Retinal pigment epithelial cell (primary cell): ENCODE results near the gene PHYKPL.
A peak's percentile ranks its signal among the peaks of the same experiment; 100 is the strongest.

Source experiments
- DNase-seq: peaks from one replicate; pipeline ENCODE4 v3.0.0-alpha.2; 2010; ENCODE audit warnings: low read depth
- H3K4me3 ChIP-seq: 2 replicates; pipeline ENCODE4 v1.5.1; 2011; ENCODE audit warnings: mild to moderate bottlenecking, low read length, control low read depth, moderate library complexity
- CTCF ChIP-seq: conservative IDR thresholded peaks from 2 replicates; pipeline ENCODE4 v1.5.1; 2011; ENCODE audit warnings: low read depth, low read length, control low read depth, inconsistent platforms

PHYKPL gene

DNA sequence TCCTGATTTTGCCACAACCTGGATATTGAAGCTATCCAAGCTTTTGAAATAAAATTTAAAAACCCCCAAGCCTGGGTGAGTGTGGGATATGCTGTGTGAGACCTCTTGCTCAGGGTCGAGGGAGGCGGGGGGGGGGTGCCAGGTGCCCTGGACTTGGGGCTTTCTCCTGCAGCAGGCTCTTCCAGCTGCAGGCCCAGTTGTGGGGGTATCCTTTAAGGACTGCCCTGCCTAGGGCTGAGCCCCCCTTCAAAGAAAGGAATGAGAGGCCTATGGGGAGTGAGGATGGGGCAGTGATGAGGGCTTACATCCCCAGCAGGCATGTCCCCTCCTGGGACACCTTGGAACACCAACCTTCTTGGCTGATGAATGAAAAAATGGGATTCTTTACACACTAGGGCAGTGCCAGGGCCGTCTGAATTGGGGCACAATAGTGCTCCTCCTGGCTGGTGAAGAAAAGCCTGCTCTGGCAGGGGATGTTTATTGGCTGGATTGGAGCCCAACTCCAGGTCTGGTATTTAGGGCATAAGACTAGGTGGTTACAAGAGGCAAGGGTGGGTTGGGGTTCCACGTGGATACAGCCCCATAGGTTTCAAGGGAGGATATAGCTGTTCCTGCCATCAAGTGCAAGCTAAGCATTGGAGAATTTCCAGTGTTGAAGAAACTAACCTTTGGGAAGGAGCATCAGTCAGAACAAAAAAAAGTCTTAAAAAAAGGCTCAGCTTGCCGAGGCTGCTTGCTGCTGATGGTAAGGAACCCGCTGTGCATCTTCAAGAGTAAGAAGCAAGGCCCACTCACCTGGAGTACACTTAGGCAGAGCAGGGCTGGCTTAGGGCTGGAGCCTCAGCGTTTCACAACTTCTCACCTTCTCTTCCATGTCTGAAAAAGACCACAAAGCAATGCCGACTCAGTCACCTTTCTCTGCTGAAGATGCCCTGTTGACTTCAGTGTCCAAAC, 21.2 kb downstream of the PHYKPL start:
- no peak for DNase-seq
- no peak overlapping the region for H3K4me3 ChIP-seq
- no peak for TF ChIP-seq CTCF

GRCh38 chr5:178210686-178211085, 21.9 kb downstream of the PHYKPL start:
- no peak for TF ChIP-seq CTCF
- no peak overlapping the region for H3K4me3 ChIP-seq
- DNase-seq = no peak

DNA sequence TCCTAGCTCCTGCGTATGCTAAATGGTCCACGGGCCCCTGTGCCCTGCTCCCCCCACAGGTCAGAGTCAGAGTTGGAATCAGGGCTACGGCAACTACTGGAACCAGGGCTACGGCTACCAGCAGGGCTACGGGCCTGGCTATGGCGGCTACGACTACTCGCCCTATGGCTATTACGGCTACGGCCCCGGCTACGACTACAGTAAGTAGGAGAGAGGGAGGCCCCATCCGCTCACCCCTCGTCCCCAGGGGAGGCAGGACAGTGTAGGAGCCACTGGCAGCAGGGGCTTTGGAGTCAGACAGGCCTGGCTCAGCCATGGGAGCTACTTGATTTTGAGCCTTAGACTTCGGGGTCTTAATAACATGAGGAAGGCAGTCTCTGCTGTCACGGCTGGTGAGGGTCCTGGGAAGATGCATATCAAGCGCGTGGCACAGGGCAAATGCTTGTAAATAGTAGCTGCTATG, 22.5 kb downstream of the PHYKPL start:
- no peak for TF ChIP-seq CTCF
- no peak for DNase-seq
- no peak overlapping the region for H3K4me3 ChIP-seq

- DNase-seq = no peak
- no peak overlapping the region for H3K4me3 ChIP-seq
- no peak for TF ChIP-seq CTCF
These were observed 23.1 kb downstream of the PHYKPL start for GRCh38 chr5:178209334-178210072.

DNA sequence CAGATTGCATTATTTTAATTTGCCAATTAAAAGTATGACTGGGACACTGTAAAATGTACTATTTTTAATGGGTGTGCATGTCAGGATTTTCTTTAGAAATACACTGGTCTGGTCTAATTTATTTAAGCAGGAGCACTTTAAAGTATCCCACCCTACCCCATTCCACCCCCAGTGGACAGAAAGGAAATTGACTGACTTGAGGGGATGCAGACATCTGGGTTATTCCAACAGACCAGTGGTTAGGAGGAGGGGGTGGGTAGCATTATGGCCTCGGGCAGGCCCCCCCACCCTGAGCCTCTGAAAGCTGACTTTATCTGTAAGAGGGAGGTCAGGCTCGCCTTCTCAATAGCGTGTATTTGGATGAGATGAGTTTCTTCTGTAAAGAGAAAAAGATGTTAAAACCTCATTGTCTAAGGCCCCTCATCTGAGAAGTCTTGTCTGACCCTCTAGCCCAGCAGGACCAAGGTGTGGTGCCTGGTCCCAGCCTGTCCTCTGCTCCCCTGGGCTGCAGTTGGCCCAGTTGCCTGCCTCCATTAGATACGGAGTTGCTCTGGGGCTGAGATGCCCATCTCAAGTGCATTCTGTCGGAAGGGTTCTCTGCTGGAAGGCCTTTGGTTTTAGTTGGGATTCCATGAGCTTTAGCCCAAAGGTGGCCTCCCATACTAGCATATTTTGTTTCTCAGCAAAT, 23.9 kb downstream of the PHYKPL start:
- H3K4me3 ChIP-seq = no peak overlapping the region
- peak; percentile 23 for TF ChIP-seq CTCF
- DNase-seq = no peak

DNA sequence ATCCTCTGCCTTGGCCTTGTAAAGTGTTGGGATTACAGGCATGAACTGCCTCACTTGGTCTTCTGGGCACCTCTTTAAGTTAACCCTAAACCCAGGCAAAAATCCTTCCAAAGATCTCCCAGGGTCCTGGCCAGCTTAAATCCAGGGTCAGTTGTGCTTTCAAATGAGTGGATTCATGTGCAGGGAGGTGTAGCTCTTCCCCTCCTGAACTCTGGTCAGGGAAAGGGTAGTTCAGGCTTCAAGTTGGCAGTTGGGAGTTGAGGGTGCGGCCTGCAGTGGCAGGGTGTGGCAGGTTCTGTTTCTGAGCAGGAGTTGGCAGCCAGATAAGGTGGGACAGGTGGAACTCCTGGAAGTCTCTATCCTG, 24.7 kb downstream of the PHYKPL start:
- no peak overlapping the region for H3K4me3 ChIP-seq
- no peak for TF ChIP-seq CTCF
- no peak for DNase-seq
